Esophagus muscularis mucosa (tissue), 4 donors: Measurements from ENCODE around the gene PAF1. TPM values are rescaled to one million over a fixed set of nuclear protein-coding genes. Genes with fewer than 3 reads are reported as not detected.

Source experiments
- DNase-seq: peaks from one replicate; pipeline ENCODE4 v3.0.0-alpha.2; 2017; ENCODE audit errors: extremely low spot score
- H3K27ac ChIP-seq, 4 donors: fragments of 200-600 bp; sonication (generic); replicated peaks in 1 of 4; 1 replicate in 3 of 4; 2 replicates in 1 of 4; pipeline ENCODE4 v1.5.1; 2016 to 2019; ENCODE audit warnings: mild to moderate bottlenecking in 1 of 4
- H3K27me3 ChIP-seq, 4 donors: fragments of 200-600 bp; sonication (generic); one replicate each; pipeline versions ENCODE4 v1.5.1 to v1.6.0; 2016 to 2019
- H3K36me3 ChIP-seq, 4 donors: fragments of 200-600 bp; sonication (generic); one replicate each; pipeline ENCODE4 v1.5.1; 2016 to 2019
- H3K4me1 ChIP-seq, 4 donors: fragments of 200-600 bp; sonication (generic); one replicate each; pipeline ENCODE4 v1.5.1; 2016 to 2019
- H3K4me3 ChIP-seq, 4 donors: fragments of 200-600 bp; sonication (generic); 1 replicate in 2 of 4; 2 replicates in 2 of 4; pipeline ENCODE4 v1.5.1; 2016 to 2019; ENCODE audit warnings: mild to moderate bottlenecking in 4 of 4, moderate library complexity in 1 of 4
- H3K9me3 ChIP-seq, 4 donors: fragments of 200-600 bp; sonication (generic); 1 replicate in 3 of 4; 2 replicates in 1 of 4; pipeline ENCODE4 v1.5.1; 2016 to 2019
- CTCF ChIP-seq, 3 experiments: fragments of 200-600 bp in 2 of 3; fragments of 450-650 bp in 1 of 3; sonication (generic) in 2 of 3; IDR thresholded peaks; one replicate each; pipeline ENCODE4 v1.5.1; 2017 to 2019; ENCODE audit warnings: antibody characterized with exemption in 3 of 3, mild to moderate bottlenecking in 2 of 3, moderate library complexity in 1 of 3
- EP300 ChIP-seq: sonication (generic); formaldehyde crosslinking; IDR thresholded peaks from one replicate; pipeline ENCODE4 v1.6.1; 2017; ENCODE audit warnings: antibody characterized with exemption
- POLR2A ChIP-seq: fragments of 450-650 bp; IDR thresholded peaks from one replicate; pipeline ENCODE4 v1.6.1; 2017; ENCODE audit warnings: antibody characterized with exemption, moderate library complexity, mild to moderate bottlenecking, low read depth
- POLR2AphosphoS5 ChIP-seq, 2 donors: sonication (generic); formaldehyde crosslinking; IDR thresholded peaks; one replicate each; pipeline ENCODE4 v1.6.1; 2017; ENCODE audit warnings: antibody characterized with exemption in 2 of 2
- WGBS: methylation state at CpG from one replicate; pipeline ENCODE4 v1.1.5; 2018; 5-methylcytosine and 5-hydroxymethylcytosine counted together
- intact Hi-C: fragments of 100-400 bp; cut with DNase I; formaldehyde crosslinking; loops from one replicate; pipeline ENCODE4 v1.15.1; 2023
- total RNA-seq, 4 donors: library from RNA; depleted of rRNA; stranded (reverse); fragments of >200 nt; gene quantifications; one replicate each; pipeline versions ENCODE4 v1.1.0 to v1.2.1, GENCODE V29; 2016

The PAF1 gene
- total RNA-seq, 4 donors from 2014 or later, result 31.6 to 47.2 (median 41.5) TPM

DNA sequence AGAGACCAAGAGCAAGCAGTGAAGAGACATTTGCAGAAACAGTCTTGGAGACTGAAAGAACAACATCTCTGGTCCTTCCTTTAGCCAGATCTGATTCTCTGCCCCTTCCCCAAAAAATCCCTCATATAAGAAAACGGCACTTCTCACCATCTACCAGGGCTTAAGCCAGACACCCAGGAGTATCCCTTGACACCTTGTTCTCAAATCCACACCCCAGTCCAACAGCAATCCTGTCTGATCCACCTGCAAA, 19.9 kb upstream of the PAF1 start:
- H3K27ac ChIP-seq, result peak overlapping the region; percentile 99 to 100 (median 100)
- no peaks in the 10 kb centered on the region for H3K27me3 ChIP-seq
- intact Hi-C loops, result no loop called here
- WGBS, result 17% methylated on average over 1 of the region's 1 CpG
- H3K9me3 ChIP-seq, result no peaks in the 10 kb centered on the region
- H3K36me3 ChIP-seq, result peaks cover 13 to 26% (median 24%) of the 10 kb centered on the region in 4 donors
- H3K4me3 ChIP-seq, result peak overlapping the region; percentile 63 to 93 (median 80)
- peaks cover 32 to 53% (median 48%) of the 10 kb centered on the region in 4 donors for H3K4me1 ChIP-seq
- no peak for TF ChIP-seq CTCF (IDR thresholded peaks at IDR 0.05)
- TF ChIP-seq EP300, result no peak
- no peak for TF ChIP-seq POLR2AphosphoS5 (IDR thresholded peaks at IDR 0.05)
- no peak for TF ChIP-seq POLR2A
- DNase-seq, result no peak

DNA sequence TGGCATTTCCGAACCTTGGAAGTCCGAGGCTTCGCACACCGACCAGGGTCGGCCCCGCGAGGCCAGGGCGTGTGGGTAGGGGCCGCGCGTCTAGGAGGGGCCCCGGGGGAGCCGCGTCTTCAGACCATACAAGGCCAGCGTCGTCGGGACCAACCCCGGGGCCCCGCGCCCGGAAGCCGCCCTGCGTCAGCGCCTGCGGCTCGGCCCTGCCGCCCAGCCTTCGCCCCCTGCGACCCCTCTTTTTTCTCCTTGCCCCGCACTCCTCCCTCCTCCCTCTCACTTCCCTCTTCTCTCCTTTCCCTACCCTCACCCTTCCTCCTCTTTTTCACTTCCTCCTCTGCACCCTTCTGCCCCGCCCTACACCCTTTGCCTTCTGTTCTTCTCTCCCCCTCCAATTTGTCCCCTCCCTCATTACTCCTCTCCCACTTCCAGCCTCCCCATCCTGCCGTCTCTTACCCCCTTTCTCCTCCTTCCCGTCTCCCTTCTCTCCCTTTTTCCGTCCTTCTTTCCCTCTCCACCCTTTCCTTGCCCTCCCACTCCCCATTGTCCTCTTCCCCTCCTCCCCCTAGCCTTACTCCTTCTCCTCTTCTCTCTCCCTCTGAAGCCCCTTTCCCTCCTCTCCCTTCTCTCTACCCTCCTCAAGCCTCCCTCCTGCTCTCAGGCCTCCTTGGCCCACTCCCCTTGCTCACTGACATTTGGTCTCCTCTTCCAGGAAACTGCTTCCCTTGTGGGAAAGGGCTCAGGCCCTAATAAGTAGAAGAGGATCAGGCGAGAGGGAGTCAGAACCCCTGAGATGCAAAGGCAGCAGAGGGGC, 19.3 kb upstream of the PAF1 start:
- Histone ChIP-seq H3K27me3 (no peaks in the 10 kb centered on the region), H3K4me3 (peak overlapping the region; percentile 63 to 93 (median 80)), H3K27ac (peak overlapping the region; percentile 99 to 100 (median 100)), H3K36me3 (peaks cover 13 to 22% (median 21%) of the 10 kb centered on the region in 4 donors), H3K4me1 (peaks cover 33 to 53% (median 48%) of the 10 kb centered on the region in 4 donors), H3K9me3 (no peaks in the 10 kb centered on the region)
- no peak for DNase-seq
- WGBS, result 3% methylated on average over 23 of the region's 35 CpGs
- TF ChIP-seq POLR2AphosphoS5 (IDR thresholded peaks at IDR 0.05) (peak in 1 of 2 donors; percentile 76), EP300 (peak; percentile 23), CTCF (IDR thresholded peaks at IDR 0.05) (no peak)
- intact Hi-C loops, result no loop called here

GRCh38 chr19:39409208-39410016, 18.5 kb upstream of the PAF1 start:
- no peaks in the 10 kb centered on the region for H3K27me3 ChIP-seq
- intact Hi-C loops, result no loop called here
- peaks cover 13 to 22% (median 21%) of the 10 kb centered on the region in 4 donors for H3K36me3 ChIP-seq
- H3K4me1 ChIP-seq, result peaks cover 32 to 53% (median 48%) of the 10 kb centered on the region in 4 donors
- peak; percentile 89 for TF ChIP-seq EP300
- no peak for TF ChIP-seq CTCF (IDR thresholded peaks at IDR 0.05)
- peak; percentile 82 for TF ChIP-seq POLR2A
- TF ChIP-seq POLR2AphosphoS5 (IDR thresholded peaks at IDR 0.05), result peak in 1 of 2 donors; percentile 95
- DNase-seq, result peak; percentile 97
- H3K4me3 ChIP-seq, result peak overlapping the region; percentile 63 to 93 (median 80)
- H3K27ac ChIP-seq, result peak overlapping the region; percentile 99 to 100 (median 100)
- 0% methylated on average over 22 of the region's 52 CpGs for WGBS
- no peaks in the 10 kb centered on the region for H3K9me3 ChIP-seq

DNA sequence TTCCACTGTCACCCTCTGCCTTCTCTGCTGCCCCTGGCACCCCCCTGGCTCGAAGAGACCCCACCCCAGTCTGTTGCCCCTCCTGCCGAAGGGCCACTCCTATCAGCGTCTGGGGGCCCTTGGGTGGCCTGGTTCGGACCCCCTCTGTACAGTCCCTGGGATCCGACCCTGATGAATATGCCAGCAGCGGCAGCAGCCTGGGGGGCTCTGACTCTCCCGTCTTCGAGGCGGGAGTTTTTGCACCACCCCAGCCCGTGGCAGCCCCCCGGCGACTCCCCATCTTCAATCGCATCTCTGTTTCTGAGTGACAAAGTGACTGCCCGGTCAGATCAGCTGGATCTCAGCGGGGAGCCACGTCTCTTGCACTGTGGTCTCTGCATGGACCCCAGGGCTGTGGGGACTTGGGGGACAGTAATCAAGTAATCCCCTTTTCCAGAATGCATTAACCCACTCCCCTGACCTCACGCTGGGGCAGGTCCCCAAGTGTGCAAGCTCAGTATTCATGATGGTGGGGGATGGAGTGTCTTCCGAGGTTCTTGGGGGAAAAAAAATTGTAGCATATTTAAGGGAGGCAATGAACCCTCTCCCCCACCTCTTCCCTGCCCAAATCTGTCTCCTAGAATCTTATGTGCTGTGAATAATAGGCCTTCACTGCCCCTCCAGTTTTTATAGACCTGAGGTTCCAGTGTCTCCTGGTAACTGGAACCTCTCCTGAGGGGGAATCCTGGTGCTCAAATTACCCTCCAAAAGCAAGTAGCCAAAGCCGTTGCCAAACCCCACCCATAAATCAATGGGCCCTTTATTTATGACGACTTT, 17.7 kb upstream of the PAF1 start:
- H3K36me3 ChIP-seq, result peaks cover 13 to 22% (median 21%) of the 10 kb centered on the region in 4 donors
- WGBS, result 7% methylated on average over 6 of the region's 20 CpGs
- peaks cover 35 to 50% (median 45%) of the 10 kb centered on the region in 4 donors for H3K4me1 ChIP-seq
- peak overlapping the region; percentile 99 to 100 (median 100) for H3K27ac ChIP-seq
- H3K27me3 ChIP-seq, result no peaks in the 10 kb centered on the region
- H3K9me3 ChIP-seq, result no peaks in the 10 kb centered on the region
- peak overlapping the region; percentile 63 to 93 (median 80) for H3K4me3 ChIP-seq
- DNase-seq, result no peak
- TF ChIP-seq POLR2AphosphoS5 (IDR thresholded peaks at IDR 0.05) (peak in 1 of 2 donors; percentile 70), EP300 (no peak), CTCF (IDR thresholded peaks at IDR 0.05) (no peak), POLR2A (peak; percentile 42)
- intact Hi-C loops, result no loop called here
